SIG-M5 (cell line): ENCODE measurements around the gene LIMS2.

ENCODE experiments used
- DNase-seq: peaks from one replicate; lab custom pipeline; 2025; lab: John Stamatoyannopoulos, UW

The LIMS2 gene

DNA sequence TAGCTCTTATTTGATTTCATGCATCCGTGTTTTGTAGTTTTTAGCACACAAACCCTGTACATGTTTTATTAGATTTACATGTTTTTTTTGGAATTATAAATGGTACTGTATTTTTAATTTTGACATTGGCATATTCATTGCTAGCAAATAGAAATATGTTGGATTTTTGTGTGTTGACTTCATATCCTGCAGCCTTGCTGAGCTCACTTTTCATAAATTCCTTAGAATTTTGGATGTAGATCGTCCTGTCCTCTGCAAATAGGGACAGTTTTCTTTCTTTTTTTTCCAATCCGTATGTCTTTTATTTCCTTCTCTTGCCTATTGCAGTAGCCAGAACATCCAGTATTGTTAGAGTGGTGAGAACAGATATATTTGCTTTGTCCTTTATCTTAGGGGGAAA is 76.1 kb downstream of the LIMS2 start:
- DNase-seq = no peak

DNA sequence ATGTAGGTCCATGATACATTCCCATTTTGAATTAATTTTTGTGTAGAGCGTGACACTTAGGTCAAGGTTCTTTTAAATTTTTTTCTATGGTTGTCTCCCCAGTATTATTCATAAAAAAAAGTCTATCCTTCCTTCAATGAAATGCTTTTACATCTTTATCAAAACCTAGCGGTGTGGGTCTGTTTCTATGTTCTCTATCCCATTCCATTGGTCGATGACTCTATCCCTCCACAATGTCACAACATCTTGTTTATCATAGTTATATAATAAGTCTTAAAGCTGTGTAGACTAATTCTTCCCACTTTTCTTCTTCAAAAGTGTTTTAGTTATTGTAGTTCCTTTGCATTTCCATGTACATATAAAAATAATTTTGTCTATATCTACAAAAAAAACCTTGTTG is 76.6 kb downstream of the LIMS2 start:
- no peak for DNase-seq

DNA sequence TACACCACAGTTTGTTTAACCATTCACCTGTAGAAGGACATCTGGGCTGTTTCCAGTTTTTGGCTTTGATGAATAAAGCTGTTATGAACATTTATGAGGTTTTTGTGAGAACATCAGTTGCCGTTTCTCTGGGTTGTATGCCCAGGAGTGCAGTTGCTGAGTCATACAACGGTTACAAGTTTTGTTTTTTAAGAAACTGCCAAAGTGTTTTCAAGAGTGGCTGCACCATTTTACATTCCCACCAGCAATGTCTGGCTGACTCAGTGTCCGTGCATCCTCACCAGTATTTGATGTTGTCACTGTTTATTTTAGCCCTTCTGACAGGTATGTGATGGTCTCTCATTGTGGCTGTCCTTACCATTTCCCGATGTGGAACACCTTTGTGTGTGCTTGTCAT is 77.3 kb downstream of the LIMS2 start:
- DNase-seq = no peak

DNA sequence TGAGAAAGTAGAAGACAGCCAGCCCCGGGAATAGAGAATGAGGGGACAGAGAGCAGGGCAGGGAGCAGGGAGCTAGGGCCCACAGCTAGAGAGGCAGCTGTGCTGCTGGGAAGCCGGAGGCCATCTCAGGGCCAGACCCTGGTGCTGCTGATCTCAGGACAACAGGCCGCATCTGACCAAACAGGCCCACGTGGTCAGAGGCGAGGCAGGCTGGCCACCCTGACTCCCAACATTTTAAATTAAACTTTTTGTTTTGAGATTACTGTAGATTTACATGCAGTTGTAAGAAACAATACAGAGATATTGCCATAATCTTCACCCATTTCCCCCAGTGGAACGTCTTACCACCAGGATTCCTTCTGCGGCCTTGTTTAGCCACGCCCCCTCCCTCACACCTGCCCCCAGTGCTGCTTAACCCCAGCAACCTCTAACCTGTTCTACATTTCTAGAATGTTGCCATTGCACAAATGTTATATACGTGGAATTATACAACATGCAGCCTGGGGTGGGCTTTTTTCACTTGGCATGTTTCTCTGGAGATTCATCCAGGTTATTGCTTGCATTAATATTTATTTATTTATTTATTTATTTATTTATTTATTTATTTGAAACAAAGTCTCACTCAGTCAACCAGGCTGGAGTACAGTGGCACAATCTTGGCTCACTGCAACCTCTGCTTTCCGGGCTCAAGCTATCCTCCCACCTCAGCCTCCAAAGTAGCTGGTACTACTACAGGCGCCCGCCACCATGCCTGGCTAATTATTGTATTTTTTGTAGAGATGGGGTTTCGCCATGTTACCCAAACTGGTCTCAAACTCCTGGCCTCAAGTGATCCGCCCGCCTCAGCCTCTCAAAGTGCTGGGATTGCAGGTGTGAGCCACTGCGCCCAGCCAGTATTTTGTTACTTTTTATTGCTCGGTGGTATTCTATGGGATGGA is 78.0 kb downstream of the LIMS2 start:
- no peak for DNase-seq

DNA sequence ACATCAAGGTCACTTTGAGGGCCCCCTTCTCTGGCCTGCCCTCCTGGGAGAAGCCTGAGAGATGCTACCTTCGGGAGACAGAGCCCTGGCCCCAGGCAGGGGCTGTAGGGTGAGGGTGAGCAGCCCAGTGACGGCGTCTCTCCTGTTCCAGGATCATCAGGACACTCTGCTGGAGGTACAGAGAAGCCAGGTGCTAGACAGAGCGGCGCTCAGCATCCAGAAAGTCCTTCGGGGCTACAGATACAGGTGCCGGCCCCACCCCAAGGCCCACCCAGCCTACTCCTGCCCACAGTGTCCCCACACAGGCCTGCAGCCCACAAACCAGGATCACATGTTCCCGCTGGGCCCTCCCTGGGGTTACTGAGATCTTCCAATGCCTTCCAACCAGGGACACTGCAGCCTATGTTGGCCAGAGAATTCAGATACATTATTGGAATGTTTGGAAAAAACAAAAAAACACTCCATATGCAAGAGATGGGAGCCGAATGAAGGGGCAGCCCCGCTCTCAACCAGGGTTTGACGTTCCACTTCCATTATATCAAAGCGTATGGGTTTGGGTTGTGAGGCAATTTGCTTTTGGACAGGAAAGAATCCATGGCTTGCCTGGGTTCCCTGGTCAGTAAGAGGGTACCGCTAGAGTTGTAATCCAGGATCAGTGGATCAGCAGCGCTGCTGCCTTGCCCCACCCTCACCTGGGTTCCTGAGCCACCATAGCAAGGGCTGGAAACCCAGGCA is 78.9 kb downstream of the LIMS2 start:
- DNase-seq = no peak

DNA sequence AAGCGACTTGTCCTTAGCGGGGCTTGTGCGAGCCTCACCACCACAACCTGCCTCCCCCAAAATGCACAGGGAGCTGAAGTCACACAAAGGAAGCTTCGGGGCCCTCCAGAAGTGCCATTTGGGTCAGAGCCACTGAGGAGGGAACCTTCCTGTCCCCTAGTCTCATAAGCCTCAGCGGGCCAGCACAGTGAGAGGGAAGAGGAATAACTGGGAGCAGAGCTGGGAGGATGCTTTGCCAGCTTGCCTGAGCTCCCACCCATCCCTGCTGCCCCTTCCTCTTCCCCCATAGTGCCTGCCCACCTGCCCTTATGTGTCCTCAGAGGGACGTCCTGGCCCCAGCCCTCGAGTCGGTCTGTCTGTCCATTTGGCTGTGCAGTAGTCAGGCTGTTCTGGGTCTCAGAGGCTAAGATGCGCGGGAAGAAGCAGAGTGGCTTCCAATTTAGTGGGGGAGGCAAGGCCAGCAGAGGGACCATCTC is 81.2 kb downstream of the LIMS2 start:
- DNase-seq = no peak

DNA sequence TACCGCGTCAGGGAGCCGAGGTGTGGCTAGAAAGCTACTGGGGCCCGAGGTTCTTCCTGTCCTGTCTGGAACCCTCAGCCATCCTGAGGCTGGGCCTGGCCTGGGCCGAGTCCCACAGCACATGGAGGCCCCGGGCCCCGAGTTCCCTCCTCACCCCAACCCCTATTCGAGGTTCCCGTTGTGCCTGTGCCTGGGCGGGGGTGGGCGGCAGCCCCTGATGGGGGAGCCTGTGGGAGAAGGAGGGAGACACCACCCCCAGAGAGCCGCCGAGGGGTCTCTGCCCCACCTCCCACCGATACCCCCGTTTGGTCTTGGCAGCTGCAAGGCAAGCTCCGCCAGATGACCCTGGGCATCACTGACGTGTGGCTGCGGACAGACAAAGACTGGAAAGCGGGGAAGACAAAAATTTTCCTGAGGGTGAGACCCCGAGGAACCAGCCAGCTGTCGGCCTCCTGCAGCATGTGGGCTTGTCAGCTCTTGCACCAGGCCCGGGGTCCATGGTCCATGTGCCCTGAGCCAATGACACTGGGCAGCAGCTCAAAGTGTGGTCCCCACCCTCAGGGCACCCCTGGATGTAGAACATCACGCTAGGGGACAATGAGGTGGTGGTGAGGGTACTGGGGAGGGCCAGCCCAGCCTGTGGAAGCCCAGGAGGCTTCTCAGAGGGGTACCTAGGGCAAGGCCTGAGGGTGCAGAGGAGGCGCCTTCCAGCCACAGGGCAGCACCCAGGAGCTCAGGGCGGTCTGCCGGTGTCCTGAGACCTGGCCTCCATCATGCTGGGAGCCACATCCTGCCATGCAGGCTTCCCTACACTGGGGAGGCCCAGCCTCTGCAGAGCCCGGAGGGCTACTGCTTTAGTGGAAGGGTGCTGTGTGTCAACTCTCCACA is 81.9 kb downstream of the LIMS2 start:
- DNase-seq = no peak

DNA sequence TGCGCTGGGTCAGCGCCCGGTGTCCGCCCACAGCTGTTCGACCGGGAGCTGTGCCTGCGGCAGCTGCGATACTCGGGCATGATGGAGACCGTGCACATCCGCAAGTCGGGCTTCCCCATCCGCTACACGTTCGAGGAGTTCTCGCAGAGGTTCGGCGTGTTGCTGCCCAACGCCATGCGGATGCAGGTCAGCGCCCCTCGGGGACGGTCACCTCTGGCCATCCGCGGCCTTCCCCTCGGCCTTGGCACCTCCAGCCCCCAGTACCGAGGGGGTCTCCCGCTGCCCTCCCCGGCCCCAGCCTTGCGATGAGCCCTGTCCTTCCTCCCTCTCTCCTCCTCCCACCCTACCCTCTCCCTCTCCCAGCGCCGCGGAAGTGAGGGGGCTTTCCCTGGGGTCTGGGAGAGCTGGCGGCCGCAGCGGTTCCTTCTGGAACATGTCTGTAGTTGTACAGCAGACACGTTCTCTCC is 82.5 kb downstream of the LIMS2 start:
- no peak for DNase-seq

DNA sequence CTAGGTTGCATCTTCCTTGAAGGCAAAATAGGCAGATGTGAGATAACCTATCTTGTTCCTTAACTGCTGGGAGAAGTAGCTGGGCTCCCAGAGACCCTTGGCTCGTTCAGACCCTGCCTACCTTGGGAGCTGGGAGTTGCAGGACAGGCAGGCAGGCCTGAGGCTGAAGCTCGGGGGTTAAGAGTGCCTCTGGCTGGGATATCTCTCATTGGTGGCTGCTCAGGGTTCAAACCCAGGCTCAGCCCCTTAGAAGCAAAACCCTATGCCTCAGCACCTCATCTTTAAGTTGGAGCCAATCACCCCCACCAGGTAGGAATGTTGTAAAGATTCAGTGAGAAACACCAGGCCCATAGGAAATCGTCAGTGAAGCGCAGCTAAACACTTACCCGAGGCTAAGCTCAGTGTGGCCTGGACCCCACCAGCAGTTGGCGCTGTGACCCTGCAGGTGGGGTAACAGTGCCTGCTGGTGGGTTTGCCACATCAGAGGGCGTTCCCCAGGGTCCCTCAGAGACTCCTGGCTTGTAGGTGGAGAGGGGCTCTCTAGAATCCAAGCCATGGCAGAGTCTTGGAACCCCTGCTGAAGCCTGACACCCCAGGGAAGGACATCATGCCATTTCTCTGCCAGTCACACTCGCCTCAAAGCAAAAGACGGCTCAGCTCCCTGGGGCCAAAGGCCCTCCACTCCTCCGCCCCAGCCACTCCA is 84.0 kb downstream of the LIMS2 start:
- DNase-seq = no peak

DNA sequence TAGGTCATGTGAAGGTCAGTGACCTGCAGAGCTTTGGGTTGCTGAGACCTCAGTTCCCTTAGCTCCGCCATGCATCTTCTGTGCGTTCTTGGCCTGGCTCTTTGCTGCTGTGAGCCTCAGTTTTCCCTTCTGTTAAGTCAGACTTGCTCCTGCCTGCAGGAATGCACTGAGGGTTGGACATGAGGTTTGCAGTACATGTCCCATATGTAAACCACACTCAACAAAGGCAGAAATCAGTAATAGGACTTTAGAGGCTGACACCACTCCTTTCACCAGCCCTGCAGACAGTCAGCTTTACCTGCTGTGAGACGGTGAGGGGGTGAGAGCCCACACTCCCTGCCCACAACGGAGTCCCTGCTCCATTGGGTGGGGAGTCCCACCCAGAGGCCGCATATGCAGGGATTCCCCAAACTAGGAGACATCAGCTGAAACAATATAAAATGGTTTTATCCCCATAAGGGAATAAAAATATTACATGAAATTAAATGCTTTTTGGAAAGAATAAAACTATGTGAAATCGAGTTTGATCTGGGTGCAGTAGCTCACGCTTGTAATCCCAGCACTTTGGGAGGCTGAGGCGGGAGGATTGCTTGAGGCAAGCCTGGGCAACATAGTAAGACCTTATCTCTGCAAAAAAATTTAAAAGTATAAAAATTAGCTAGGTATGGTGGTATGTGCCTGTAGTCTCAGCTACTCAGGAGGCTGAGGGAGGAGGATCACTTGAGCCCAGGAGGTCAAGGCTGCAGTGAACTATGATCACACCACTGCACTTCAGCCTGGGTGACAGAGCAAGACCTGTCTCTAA is 84.7 kb downstream of the LIMS2 start:
- no peak for DNase-seq

DNA sequence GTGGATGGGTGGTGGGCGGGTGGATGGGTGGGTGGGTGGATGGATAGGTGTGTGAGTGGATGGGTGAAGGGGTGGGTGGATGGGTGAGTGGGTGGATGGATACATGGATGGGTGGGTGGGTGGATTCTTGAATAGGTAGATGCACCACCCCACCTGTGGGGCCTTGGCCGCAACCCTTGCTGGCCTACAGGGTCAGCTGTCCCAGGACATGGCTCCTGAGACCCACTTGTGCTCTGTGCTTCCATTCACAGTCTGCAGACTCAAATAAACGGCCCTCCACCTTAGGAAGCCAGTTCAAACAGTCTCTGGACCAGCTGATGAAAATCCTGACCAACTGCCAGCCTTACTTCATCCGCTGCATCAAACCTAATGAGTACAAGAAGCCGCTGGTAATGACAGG is 85.5 kb downstream of the LIMS2 start:
- no peak for DNase-seq

DNA sequence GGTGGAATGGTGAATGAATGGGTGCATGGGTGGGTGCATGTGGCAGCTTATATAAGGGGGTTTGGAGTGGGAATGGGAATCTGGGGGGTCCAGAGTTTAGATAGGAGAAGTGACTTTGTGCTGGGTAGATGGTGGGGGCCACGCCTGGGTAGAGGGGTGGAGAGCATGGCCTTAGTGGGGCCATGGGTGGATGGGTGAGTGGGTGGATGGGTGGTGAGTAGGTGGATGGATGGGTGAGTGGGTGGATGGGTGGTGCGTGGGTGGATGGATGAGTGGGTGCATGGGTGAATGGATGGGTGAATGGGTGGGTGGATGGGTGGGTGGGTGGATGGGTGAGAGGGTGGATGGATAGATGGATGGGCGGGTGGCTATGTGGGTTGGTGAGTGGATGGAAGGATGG is 86.0 kb downstream of the LIMS2 start:
- DNase-seq = no peak
